HG02623 (cell line): ENCODE measurements around the gene HLF.

ENCODE experiments used
- ATAC-seq: cut with Tn5 transposase; IDR thresholded peaks from one replicate; pipeline ENCODE4 v1.9.1; 2021; ENCODE audit warnings: moderate library complexity; ENCODE audit not compliant: unreplicated experiment

The HLF gene

DNA sequence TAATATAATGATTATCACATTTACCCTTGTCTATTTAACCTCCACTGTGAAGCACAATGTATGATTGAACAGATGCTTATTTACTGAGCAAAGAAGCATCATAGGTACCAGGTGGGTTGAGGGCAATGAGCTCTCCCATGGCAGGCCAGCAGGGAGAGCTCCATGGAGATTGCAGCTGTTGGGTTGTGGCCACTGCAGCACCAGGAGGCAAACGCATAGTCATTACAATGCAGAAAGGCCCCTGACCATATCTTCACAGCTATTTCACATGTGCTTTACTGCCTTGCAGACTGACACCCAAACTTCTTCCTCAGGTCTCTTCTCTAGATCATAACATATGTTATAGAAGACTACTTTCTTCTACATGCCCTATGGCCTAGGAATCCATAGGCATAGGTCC, 81.9 kb downstream of the HLF start:
- ATAC-seq, result no peak

DNA sequence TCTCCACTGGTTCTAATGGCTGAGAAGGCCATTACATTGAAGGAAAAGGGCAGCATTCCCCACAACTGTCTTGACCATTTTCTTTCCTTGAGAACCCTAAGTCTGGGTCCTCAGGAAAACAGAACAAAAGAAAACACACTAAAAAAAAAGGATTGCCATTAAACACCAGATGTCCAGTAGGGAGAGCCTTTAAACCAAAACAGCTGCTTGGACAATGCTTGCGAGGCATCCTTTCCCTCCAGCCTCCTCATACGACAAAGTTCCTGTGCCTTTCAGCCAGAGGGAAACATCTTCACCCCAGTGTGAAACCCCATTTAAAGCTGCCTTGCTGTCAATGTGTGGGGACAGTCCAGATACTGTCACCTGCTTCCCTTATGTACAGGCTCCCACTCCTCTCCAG, 82.6 kb downstream of the HLF start:
- no peak for ATAC-seq

DNA sequence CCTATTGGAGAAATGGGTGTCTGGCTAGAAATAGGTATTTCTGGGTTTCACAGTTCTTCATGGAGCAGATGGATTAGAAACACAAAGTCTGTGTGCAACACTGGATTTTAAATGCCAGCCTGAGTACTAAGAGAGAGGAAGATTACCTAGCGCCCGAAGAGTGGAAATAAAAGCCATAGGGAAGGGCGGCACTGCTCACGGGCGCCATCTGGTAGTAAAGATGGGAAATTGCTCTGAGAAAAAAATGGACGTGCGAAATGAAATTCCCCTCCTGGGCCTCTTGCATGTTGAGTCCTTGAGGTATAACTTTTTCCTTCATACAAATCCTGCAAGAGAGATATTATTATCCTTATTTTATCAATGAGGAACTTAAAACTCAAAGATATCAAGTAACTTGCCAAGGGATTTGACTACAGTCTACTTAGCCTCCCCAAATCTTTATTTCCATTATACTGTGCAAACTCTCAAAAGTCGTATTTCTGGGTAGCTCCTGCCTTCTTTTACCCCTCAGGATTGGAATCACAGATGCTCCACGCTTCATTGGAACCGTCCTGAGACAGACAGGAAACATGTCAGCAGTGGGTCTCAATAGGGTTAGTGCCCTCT, 84.1 kb downstream of the HLF start:
- ATAC-seq, result no peak

DNA sequence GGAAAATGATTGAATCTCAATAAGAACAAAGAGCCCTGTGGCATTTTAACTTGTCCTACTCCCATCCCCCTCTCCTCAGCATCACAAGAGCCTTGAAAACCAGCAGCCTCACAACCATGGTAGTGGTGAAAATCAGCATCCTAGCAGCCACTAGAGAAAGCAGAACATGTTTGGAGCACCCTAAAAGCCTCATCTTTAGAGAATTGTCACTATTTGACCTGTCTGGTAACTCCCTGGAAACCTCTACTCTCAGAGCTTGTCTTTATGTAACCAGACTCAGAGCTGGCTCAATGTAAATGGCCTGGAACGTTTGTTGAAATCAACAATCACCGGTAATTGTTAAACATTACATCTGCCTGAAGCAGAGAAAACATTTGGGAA, 86.1 kb downstream of the HLF start:
- no peak for ATAC-seq

DNA sequence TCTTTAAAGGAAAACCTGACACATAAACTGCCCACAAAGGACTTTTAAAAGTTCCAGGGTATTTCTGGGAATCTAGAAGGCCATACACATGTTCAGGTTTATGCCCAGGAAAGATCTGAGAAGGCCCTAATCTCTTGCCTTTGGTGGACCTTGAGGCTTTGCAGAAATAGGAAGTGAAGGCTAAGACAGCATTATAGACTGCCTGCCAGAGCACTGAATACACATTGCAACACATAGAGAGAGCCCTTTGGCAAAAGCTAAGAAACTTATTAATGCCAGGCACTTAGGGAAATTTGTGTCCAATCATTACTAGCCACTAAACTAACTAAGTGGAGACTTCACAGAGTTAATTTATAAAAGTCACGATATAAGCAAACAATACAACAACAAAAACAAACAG, 86.5 kb downstream of the HLF start:
- no peak for ATAC-seq

DNA sequence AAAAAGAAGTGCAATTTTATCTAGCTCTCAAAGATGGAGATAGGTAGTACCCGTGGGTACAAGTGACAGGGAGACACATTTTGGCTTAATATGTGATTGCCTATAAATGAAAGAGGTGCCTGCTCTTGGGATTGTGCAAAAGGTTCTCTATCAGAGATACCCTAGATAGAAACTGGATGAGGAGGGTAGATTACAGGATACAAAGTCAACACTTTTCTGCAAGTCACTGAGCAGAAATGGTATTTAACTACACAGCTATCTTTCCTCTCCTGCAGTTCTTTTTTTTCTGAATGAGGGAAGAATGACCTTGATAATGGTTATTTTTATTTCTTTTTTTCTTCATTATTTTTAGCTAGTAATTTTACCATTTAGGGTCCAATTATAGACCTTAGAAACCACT, 89.2 kb downstream of the HLF start:
- no peak for ATAC-seq

DNA sequence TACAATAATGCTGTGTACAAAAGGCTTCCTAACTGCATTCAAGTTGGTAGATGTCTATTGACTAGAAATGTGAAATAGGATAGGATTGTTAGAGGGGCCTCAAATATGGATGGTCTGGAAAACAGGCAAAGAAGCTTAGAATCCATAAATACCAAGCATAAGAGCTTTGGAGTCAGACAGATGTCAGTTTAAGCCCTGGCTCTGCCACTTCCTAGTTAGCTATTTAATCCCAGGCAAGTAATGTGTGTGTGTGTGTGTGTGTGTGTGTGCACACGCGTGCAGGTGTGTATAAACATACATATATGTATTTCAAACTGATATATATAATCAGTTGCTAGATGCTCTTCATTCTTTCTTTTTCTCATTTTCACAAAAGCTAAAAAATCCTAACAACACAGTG, 90.2 kb downstream of the HLF start:
- ATAC-seq, result no peak

DNA sequence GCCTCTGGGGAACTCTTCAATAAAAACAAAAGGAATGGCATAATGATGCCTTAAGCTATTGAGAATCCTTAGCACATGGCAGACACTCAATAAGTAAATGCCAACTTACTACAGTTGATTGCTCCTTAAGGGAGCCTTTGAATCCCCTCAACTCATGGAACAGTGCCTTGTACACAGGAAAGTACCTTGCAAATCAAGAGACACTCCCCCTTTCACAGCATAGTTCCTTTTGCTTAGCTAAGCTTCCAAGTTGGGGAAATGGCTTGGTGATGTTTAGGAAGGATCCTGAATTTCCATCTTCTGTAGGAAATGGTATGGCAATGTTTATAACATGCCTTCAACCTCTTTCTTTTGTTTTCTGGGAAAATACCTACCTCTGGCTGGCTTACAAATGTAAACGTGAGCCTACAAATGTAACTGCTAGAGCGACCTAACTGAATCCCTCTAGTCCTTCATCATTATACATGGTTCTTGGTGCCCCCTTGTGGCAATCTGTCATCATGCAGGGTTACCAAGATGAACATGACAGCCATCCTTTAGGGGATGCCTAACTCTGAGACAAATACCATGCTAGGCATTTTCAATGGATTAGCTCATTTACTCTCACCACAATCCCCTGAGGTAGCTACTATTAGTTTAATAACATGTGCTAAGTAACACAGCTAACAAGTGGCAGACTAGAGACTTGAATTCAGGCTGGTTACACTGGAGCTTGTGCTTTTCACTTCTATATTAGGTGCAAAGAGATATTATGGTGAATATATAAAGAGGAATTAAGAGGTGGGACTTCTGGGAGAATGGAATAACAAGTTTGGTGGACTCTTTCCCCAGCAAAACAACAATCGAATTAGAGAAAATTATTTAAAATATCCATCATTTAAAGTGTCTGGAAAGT, 91.9 kb downstream of the HLF start:
- peak; percentile 92 for ATAC-seq

DNA sequence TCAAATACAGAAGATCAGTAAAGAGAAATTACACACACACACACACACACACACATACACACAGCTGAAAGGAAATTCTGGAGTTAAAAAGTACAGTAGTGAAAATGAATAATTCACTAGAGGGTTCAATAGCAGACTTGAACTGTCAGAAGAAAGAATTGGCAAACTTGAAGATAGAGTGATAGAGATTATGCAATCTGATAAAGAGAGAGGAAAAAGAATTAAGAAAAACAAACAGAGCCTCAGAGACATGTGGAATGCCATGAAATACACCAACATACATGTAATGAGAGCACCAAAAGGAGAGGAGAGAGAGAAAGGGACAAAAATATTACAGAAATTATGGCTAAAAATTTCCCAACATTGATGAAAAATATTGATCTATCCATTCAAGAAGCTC, 96.2 kb downstream of the HLF start:
- no peak for ATAC-seq

DNA sequence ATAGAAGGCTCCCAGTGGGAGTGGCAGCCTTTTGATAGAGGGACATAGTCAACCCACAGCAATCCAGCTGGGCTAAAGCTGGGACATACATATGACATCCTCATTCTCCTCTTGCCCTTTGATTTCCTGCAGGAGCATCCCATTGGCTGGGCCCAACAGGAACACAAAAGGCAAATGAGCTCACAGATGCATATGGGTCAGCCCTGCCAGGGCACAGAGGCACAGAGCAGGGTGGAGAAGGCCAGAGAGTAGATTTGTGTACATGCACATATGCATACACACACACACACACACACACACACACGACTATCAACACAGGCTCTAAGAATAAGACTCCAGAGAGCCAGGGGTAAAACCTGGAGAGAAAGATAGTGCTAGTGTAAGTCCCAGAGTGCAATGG, 98.3 kb downstream of the HLF start:
- no peak for ATAC-seq

DNA sequence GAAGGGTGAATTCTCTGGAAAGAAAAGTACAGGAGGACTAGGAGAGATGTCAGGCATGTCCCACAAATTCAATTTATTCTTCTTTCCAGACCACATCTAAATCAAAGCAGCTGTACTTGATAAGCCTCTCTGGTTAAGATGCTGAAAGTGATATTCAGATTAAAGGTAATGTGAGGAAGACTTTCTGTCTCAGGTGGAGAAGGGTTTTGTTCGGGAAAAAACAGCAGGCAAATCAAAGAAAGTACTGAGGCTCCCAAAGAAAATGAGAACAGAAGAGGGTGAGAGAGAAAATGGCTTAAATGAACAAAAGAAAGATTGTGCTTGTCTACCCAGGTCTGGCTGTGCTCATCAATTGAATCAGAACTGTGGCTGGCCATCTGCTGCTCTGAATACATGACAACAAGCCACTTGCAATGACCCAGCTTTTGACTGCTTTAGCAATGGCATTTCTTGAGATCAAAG, 101.3 kb downstream of the HLF start:
- no peak for ATAC-seq

DNA sequence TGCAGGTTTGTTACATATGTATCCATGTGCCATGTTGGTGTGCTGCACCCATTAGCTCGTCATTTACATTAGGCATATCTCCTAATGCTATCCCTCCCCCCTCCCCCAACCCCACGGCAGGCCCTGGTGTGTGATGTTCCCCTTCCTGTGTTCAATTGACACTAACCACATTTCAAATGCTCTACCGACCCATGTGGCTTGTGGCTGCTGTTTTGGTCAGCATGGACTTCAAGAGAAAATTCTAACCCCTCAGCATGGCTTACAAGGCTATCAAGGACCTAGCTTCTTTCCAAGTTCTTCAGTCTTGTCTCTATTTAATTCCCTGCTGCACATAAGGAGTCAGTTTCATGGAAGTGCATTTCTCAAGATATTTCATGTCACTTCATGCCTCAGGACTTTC, 103.9 kb downstream of the HLF start:
- no peak for ATAC-seq
